ENCODE measurements around the gene ARSH. TPM values are rescaled to one million over a fixed set of nuclear protein-coding genes. Genes with fewer than 3 reads are reported as not detected.
"Not testable (repeated sequence)": the region's sequence is repeated elsewhere in the genome, so short reads cannot be mapped to it uniquely, and the experiment has no call there.

The ARSH gene
- total RNA-seq, result not detected in 2 replicates

GRCh38 chrX:3006495-3006894 is at the start of gene ARSH:
TSS of gene ARSH (plus strand) at chrX:3006546. CDS start at chrX:3006613, 67 bp downstream.
- H3K4me3 Mint-ChIP-seq, result no peak within 1 kb of the TSS
- CTCF ChIA-PET, result no interaction called here

DNA sequence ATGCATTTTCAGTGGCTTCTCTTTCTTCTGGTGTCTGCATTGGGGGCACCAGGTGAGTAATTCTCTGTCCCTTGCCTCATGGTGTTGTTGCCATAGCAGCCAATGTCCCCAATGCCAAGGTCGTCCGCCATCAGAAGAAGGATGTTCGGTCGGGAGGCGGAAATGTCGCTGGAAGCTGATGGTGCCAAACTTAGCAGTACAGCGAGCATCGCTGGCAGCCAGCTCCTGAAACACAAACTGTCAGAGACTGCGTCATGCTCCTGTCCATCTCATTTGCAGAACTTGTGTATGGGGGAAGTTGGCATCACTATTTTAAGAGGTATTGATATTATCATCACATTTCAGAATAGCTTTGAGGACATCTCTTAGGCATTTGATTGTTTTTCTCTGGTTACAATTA is 48.1 kb upstream of the ARSH start:
- Mint-ChIP-seq H3K27ac (no peak overlapping the region), H3K4me3 (no peak overlapping the region), H3K36me3 (ENCODE audit: low read depth) (no peaks in the 10 kb centered on the region), H3K4me1 (no peaks in the 10 kb centered on the region), H3K27me3 (no peaks in the 10 kb centered on the region), H3K9me3 (no peaks in the 10 kb centered on the region)
- ATAC-seq (ENCODE audit: low read depth) (no peak), DNase-seq (no peak)
- intact Hi-C loops (cut with micrococcal nuclease), result no loop called here
- POLR2A ChIA-PET, result no interaction called here
- CTCF ChIA-PET, result no interaction called here
- TF ChIP-seq, protein P1, sequence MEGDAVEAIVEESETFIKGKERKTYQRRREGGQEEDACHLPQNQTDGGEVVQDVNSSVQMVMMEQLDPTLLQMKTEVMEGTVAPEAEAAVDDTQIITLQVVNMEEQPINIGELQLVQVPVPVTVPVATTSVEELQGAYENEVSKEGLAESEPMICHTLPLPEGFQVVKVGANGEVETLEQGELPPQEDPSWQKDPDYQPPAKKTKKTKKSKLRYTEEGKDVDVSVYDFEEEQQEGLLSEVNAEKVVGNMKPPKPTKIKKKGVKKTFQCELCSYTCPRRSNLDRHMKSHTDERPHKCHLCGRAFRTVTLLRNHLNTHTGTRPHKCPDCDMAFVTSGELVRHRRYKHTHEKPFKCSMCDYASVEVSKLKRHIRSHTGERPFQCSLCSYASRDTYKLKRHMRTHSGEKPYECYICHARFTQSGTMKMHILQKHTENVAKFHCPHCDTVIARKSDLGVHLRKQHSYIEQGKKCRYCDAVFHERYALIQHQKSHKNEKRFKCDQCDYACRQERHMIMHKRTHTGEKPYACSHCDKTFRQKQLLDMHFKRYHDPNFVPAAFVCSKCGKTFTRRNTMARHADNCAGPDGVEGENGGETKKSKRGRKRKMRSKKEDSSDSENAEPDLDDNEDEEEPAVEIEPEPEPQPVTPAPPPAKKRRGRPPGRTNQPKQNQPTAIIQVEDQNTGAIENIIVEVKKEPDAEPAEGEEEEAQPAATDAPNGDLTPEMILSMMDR (IDR thresholded peaks at IDR 0.05), result no peak

More at GRCh38 chrX:3006495-3006894, at the start of gene ARSH:
- POLR2A ChIA-PET, result no interaction called here
- peaks cover 5% of the 10 kb centered on the region for H3K9me3 Mint-ChIP-seq
- no peaks in the 10 kb centered on the region for H3K36me3 Mint-ChIP-seq (ENCODE audit: low read depth)
- ATAC-seq (ENCODE audit: low read depth), result no peak
- H3K4me1 Mint-ChIP-seq, result no peaks in the 10 kb centered on the region
- intact Hi-C loops (cut with micrococcal nuclease), result no loop called here
- TF ChIP-seq, protein P1 (IDR thresholded peaks at IDR 0.05), result no peak
- H3K27me3 Mint-ChIP-seq, result no peaks in the 10 kb centered on the region
- DNase-seq, result no peak
- no peak within 1 kb of the TSS for H3K27ac Mint-ChIP-seq

DNA sequence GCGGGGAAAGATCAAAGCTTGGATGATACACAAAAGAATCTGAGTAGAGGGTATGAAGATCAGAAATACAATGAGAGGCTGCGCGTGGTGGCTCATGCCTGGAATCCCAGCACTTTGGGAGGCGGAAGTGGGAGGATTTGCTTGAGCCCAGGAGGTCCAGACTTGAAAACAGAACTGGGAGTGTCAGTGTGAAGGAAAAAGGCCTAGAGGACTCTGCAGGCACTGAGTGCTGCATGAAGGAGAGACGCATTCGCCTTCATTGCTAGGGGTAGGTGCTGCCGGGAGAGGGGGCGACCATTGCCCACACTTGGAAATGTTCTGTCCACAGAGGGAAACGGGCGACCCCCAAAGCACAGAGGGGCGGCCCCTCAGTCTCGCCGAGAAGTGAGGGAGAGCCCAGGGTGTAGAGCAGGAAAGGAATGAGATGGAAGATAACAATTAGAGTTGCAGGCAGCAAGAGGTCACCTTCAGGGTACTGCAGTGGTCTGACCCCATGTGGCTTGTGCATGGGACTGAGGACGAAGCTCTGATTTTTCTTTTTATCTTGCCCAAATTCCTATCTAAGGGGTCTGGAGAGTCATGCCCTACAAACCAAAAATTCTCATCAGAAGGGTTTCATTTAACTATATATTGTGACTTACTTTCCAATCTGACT is 45.4 kb upstream of the ARSH start:
- DNase-seq (no peak), ATAC-seq (ENCODE audit: low read depth) (no peak)
- ChIA-PET CTCF (no interaction called here), POLR2A (no interaction called here)
- Mint-ChIP-seq H3K27ac (no peak overlapping the region), H3K4me1 (no peaks in the 10 kb centered on the region), H3K27me3 (no peaks in the 10 kb centered on the region), H3K4me3 (no peak overlapping the region), H3K9me3 (no peaks in the 10 kb centered on the region), H3K36me3 (ENCODE audit: low read depth) (no peaks in the 10 kb centered on the region)
- TF ChIP-seq, protein P1 (IDR thresholded peaks at IDR 0.05), result no peak
- intact Hi-C loops (cut with micrococcal nuclease), result no loop called here

DNA sequence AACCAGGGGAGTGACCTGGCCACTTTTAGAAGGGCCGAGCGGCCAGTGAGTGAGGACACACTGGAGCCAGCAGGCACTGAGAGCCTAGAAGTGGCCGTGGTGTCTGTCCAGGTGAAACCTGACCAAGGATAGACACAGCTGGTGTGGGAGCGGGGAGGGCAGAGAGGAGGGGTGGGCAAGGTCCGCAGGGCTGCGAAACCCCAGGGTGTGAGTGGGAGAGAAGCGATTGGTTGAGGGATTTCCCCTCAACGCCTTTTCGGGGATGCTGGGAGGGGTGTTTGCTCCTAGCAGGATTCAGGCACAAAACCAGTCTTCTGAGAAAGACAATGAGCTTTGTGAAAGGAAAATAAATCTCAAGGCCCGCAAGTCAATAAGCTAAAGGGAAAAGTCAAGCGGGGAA is 44.0 kb upstream of the ARSH start:
- ChIA-PET CTCF (no interaction called here), POLR2A (no interaction called here)
- Mint-ChIP-seq H3K4me3 (no peak overlapping the region), H3K9me3 (no peaks in the 10 kb centered on the region), H3K27me3 (no peaks in the 10 kb centered on the region), H3K27ac (no peak overlapping the region), H3K36me3 (ENCODE audit: low read depth) (no peaks in the 10 kb centered on the region), H3K4me1 (no peaks in the 10 kb centered on the region)
- ATAC-seq (ENCODE audit: low read depth) (no peak), DNase-seq (no peak)
- TF ChIP-seq, protein P1 (IDR thresholded peaks at IDR 0.05), result no peak
- intact Hi-C loops (cut with micrococcal nuclease), result no loop called here

GRCh38 chrX:2963449-2963848 is 42.9 kb upstream of the ARSH start:
- POLR2A ChIA-PET, result not testable (repeated sequence)

GRCh38 chrX:2963992-2964794 is 42.2 kb upstream of the ARSH start:
- POLR2A ChIA-PET; H3K27ac Mint-ChIP-seq; intact Hi-C loops (cut with micrococcal nuclease): not testable (repeated sequence)

More at GRCh38 chrX:2963449-2963848, 42.9 kb upstream of the ARSH start:
- DNase-seq; H3K36me3 Mint-ChIP-seq (ENCODE audit: low read depth); H3K9me3 Mint-ChIP-seq; H3K4me1 Mint-ChIP-seq; H3K4me3 Mint-ChIP-seq; H3K27ac Mint-ChIP-seq; intact Hi-C loops (cut with micrococcal nuclease); ATAC-seq (ENCODE audit: low read depth); CTCF ChIA-PET; H3K27me3 Mint-ChIP-seq: not testable (repeated sequence)

More at GRCh38 chrX:2963992-2964794, 42.2 kb upstream of the ARSH start:
- H3K27me3 Mint-ChIP-seq; H3K36me3 Mint-ChIP-seq (ENCODE audit: low read depth); CTCF ChIA-PET; DNase-seq; H3K4me3 Mint-ChIP-seq; H3K9me3 Mint-ChIP-seq; H3K4me1 Mint-ChIP-seq; ATAC-seq (ENCODE audit: low read depth): not testable (repeated sequence)
